Endometrial microvascular endothelial cells (primary cell): ENCODE measurements around the gene DISC1. TPM values are rescaled to one million over a fixed set of nuclear protein-coding genes. Genes with fewer than 3 reads are reported as not detected.

ENCODE experiments used
- in situ Hi-C: cut with HindIII; loops from 2 replicates; pipeline ENCODE4 v1.10.0; 2017; ENCODE audit warnings: low sequenced_read_pairs, low pct_unique_long_range_greater_than_20kb; ENCODE audit errors: inconsistent ontology term
- total RNA-seq: library from RNA; depleted of rRNA; stranded (reverse); fragments of >200 nt; gene quantifications from one replicate; pipeline ENCODE4 v1.2.3, GENCODE V29; 2015; ENCODE audit errors: inconsistent ontology term

The DISC1 gene
- total RNA-seq, 1 donor from 2014 or later, result 6.4 TPM

GRCh38 chr1:232049335-232049734 is 422.7 kb downstream of the DISC1 start:
- in situ Hi-C loops, result no loop called here

DNA sequence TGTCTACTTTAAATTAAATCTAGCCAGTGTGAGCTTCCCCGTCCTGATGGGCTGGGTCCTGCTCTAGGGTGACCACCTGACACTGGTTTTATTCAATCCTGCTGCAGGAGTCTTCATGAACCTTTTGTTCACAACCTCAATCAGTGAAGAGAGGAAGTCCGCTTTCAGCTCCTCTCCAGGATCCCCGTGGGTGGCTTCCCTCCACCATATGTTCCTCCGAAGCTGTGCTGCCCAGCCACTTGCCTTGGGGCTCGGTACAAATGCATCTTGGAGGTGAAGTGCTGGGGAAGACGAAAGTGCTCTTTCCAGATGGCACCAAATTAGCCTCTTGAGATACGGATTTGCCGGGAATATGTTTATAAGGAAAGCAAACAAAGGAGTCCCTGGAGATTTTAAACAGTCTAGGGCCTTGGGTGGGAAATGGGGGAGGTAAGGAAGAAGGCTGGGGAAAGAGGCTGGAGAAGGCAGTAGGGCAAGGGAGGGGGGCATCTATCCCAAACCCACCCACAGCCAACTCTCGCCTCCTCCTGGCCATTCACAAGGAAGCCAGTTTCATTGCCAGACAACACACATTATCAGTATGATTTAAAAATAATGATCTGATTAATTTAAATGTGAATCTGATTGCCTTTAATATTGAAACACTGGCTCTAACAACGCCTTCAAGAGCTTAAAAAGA is 430.8 kb downstream of the DISC1 start:
- in situ Hi-C loops, result no loop called here

DNA sequence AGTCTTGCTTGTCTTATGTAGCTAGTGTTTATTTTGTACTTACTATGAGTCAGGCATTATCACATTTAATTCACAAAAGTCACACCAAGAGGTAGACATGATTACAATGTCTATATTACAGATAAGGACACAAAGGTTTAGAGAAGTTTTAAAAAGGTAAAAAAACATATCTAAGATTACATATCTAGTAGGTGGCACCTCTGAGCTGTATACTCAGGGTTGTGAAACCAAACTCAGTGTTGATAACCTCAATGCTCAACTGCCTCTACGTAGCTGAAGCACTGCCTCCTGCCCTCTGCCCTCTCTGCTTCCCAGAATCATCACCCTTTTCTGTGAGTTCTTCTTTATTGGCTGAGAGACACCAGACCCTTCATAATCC is 431.3 kb downstream of the DISC1 start:
- in situ Hi-C loops, result no loop called here

- in situ Hi-C loops, result no loop called here
These were observed 433.3 kb downstream of the DISC1 start for GRCh38 chr1:232059726-232060374.

DNA sequence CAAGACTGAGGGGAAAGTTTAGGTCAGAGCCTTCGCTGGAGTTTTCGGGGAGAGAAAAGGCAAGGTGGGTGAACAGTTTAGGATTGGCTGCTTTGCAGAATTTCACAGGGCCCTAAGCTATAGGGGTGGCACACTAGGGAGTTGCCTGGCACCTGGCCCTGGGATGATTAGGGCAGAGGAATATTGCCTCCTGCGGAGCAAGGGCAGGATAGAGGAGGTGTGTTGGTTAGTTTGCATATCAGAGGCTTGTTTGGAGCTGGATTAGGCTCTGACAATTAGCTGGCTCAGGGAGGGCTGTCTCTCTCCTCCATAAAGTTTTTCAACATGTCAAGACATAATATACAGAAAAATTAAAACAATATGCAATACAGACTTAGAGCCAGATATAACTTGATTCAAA is 436.4 kb downstream of the DISC1 start:
- in situ Hi-C loops, result no loop called here

DNA sequence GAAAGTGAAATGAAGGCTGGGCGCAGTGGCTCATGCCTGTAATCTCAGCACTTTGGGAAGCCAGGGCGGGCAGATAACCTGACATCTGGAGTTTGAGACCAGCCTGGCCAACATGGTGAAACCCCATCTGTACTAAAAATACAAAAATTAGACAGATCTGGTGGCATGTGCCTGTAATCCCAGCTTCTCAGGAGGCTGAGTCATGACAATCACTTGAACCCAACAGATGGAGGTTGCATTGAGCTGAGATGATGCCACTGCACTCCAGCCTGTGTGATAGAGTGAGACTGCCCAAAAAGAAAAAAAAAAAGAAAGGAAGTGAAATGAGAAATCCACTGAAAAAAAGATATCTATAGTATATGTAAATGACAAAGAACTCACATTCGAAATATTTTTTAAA is 439.9 kb downstream of the DISC1 start:
- in situ Hi-C loops, result no loop called here

- in situ Hi-C loops, result no loop called here
These were observed 447.7 kb downstream of the DISC1 start for GRCh38 chr1:232074265-232074664.

- in situ Hi-C loops, result no loop called here
These were observed 451.2 kb downstream of the DISC1 start for GRCh38 chr1:232077809-232078208.

- in situ Hi-C loops, result no loop called here
These were observed 458.1 kb downstream of the DISC1 start for GRCh38 chr1:232084584-232085223.

- in situ Hi-C loops, result no loop called here
These were observed 464.2 kb downstream of the DISC1 start for GRCh38 chr1:232090816-232091215.

Other genes starting within 250 kb of the DISC1 start
- 46.2 TPM for gene EGLN1, start 204.5 kb upstream of the DISC1 start, total RNA-seq
- gene TSNAX, start 98.1 kb upstream of the DISC1 start, total RNA-seq, result 24.6 TPM